ENCODE data around the gene CROCC2. TPM values are rescaled to one million over a fixed set of nuclear protein-coding genes. Genes with fewer than 3 reads are reported as not detected.

CROCC2 gene
- total and polyA plus RNA-seq, 2 of the 13 experiments (the other 11 are each of a cell fraction or from before 2014, with no cell fraction given), result not detected

- TF ChIP-seq HNRNPL (IDR thresholded peaks at IDR 0.05; ENCODE audit: low read depth, low read length), result peak; percentile 100
- no peak for TF ChIP-seq ZBTB1 (CRISPR knock-in tag; IDR thresholded peaks at IDR 0.05; ENCODE audit: borderline replicate concordance)
- TF ChIP-seq, protein P1, sequence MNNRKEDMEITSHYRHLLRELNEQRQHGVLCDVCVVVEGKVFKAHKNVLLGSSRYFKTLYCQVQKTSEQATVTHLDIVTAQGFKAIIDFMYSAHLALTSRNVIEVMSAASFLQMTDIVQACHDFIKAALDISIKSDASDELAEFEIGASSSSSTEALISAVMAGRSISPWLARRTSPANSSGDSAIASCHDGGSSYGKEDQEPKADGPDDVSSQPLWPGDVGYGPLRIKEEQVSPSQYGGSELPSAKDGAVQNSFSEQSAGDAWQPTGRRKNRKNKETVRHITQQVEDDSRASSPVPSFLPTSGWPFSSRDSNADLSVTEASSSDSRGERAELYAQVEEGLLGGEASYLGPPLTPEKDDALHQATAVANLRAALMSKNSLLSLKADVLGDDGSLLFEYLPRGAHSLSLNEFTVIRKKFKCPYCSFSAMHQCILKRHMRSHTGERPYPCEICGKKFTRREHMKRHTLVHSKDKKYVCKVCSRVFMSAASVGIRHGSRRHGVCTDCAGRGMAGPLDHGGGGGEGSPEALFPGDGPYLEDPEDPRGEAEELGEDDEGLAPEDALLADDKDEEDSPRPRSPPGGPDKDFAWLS (CRISPR knock-in tag; IDR thresholded peaks at IDR 0.05; ENCODE audit: borderline replicate concordance), result no peak
- TF ChIP-seq HES4 (CRISPR knock-in tag; IDR thresholded peaks at IDR 0.05; ENCODE audit: borderline replicate concordance), result peak; percentile 69
- peak; percentile 23; the same call in 1 of the 2 replicates for TF ChIP-seq HOXA9 (CRISPR knock-in tag; IDR thresholded peaks at IDR 0.05; ENCODE audit: borderline replicate concordance)
- TF ChIP-seq HIC2 (CRISPR knock-in tag; IDR thresholded peaks at IDR 0.05; ENCODE audit: low read depth), result peak; percentile 100
- peak; percentile 85; the same call in 1 of the 2 replicates for TF ChIP-seq ZNF235 (CRISPR knock-in tag; IDR thresholded peaks at IDR 0.05; ENCODE audit: borderline replicate concordance)
- TF ChIP-seq ZNF703 (CRISPR knock-in tag; IDR thresholded peaks at IDR 0.05; ENCODE audit: borderline replicate concordance), result 0 out of 2 replicates have a peak, but pooled peaks have one; percentile 35
- TF ChIP-seq ZNF44 (CRISPR knock-in tag; IDR thresholded peaks at IDR 0.05), result peak; percentile 69; the same call in 1 of the 2 replicates
- TF ChIP-seq KDM3A (CRISPR knock-in tag; IDR thresholded peaks at IDR 0.05; ENCODE audit: low read depth), result peak; percentile 80; the same call in 1 of the 2 replicates
- peak; percentile 85 for TF ChIP-seq ZNF781 (CRISPR knock-in tag; IDR thresholded peaks at IDR 0.05; ENCODE audit: borderline replicate concordance, not compliant biosample characterization)
- TF ChIP-seq ZNF605 (CRISPR knock-in tag; IDR thresholded peaks at IDR 0.05), result peak; percentile 95
- TF ChIP-seq CENPT (CRISPR knock-in tag; IDR thresholded peaks at IDR 0.05; ENCODE audit: low read depth), result no peak; the same call in 1 of the 2 replicates
- TF ChIP-seq ZNF83 (CRISPR knock-in tag; IDR thresholded peaks at IDR 0.05; ENCODE audit: borderline replicate concordance), result peak; percentile 82; the same call in 1 of the 2 replicates
- peak; percentile 91 for TF ChIP-seq SMYD3 (CRISPR knock-in tag; IDR thresholded peaks at IDR 0.05)
- peak; percentile 84 for TF ChIP-seq RXRA (CRISPR knock-in tag; IDR thresholded peaks at IDR 0.05)
- peak; percentile 65 for TF ChIP-seq ISL2 (CRISPR knock-in tag; IDR thresholded peaks at IDR 0.05)
- TF ChIP-seq SOX13 (IDR thresholded peaks at IDR 0.05), result no peak; the same call in 1 of the 2 replicates
- peak in 1 of 2 experiments; percentile 71; a peak in 2 of 4 replicates for TF ChIP-seq SOX13 (CRISPR knock-in tag; conservative IDR thresholded peaks at IDR 0.05 in 1 of 2, IDR thresholded peaks at IDR 0.05 in 1 of 2)
- no peak; the same call in 1 of the 2 replicates for TF ChIP-seq ATAD3A (CRISPR knock-in tag; IDR thresholded peaks at IDR 0.05)
- TF ChIP-seq XRCC5 (optimal IDR thresholded peaks at IDR 0.05; ENCODE audit: low read length), result peak; percentile 83
- TF ChIP-seq, protein P2, sequence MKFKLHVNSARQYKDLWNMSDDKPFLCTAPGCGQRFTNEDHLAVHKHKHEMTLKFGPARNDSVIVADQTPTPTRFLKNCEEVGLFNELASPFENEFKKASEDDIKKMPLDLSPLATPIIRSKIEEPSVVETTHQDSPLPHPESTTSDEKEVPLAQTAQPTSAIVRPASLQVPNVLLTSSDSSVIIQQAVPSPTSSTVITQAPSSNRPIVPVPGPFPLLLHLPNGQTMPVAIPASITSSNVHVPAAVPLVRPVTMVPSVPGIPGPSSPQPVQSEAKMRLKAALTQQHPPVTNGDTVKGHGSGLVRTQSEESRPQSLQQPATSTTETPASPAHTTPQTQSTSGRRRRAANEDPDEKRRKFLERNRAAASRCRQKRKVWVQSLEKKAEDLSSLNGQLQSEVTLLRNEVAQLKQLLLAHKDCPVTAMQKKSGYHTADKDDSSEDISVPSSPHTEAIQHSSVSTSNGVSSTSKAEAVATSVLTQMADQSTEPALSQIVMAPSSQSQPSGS (CRISPR knock-in tag; IDR thresholded peaks at IDR 0.05), result peak; percentile 51; the same call in 1 of the 2 replicates
- TF ChIP-seq JUNB (CRISPR knock-in tag; IDR thresholded peaks at IDR 0.05; ENCODE audit: borderline replicate concordance), result no peak
- peak; percentile 81; the same call in 1 of the 2 replicates for TF ChIP-seq ZNF816 (CRISPR knock-in tag; IDR thresholded peaks at IDR 0.05; ENCODE audit: borderline replicate concordance)
- no peak for TF ChIP-seq SMARCE1 (IDR thresholded peaks at IDR 0.05; ENCODE audit: borderline replicate concordance)
Measured at GRCh38 chr2:240876475-240877251, 29.5 kb upstream of the CROCC2 start (continued).

All from HepG2 (cell line).